Astrocyte (in vitro differentiated cells and primary cell): ENCODE results near the gene SND1. TPM values are rescaled to one million over a fixed set of nuclear protein-coding genes. Genes with fewer than 3 reads are reported as not detected.

Experiments
- DNase-seq: peaks from one replicate; pipeline ENCODE4 v3.0.0-alpha.2; 2010; ENCODE audit warnings: low read depth
- FAIRE-seq: peaks from 2 replicates; lab custom pipeline; 2011; peaks lifted over from hg19 to GRCh38; lab: Jason Lieb, UNC
- H2AFZ ChIP-seq: 2 replicates; pipeline ENCODE4 v1.6.0; 2012; ENCODE audit warnings: low read depth, low read length, inconsistent platforms
- H3K27ac ChIP-seq: 2 replicates; pipeline ENCODE4 v1.5.1; 2011; ENCODE audit warnings: low read depth, low read length, inconsistent platforms
- H3K27me3 ChIP-seq: 2 replicates; pipeline ENCODE4 v1.6.0; 2011; ENCODE audit warnings: low read length, inconsistent platforms; ENCODE audit not compliant: insufficient read depth
- H3K36me3 ChIP-seq: 2 replicates; pipeline ENCODE4 v1.5.1; 2011; ENCODE audit warnings: low read length, inconsistent platforms; ENCODE audit not compliant: insufficient read depth
- H3K4me1 ChIP-seq: 2 replicates; pipeline ENCODE4 v1.5.1; 2011; ENCODE audit warnings: low read length, inconsistent platforms; ENCODE audit not compliant: insufficient read depth
- H3K4me2 ChIP-seq: 2 replicates; pipeline ENCODE4 v1.6.0; 2012; ENCODE audit warnings: low read length, inconsistent platforms
- H3K4me3 ChIP-seq: 2 replicates; pipeline ENCODE4 v1.5.1; 2011; ENCODE audit warnings: low read depth, mild to moderate bottlenecking, low read length, inconsistent platforms; ENCODE audit not compliant: insufficient read depth
- H3K79me2 ChIP-seq: 2 replicates; pipeline ENCODE4 v1.6.0; 2012; ENCODE audit warnings: mild to moderate bottlenecking, low read length, inconsistent platforms; ENCODE audit not compliant: insufficient read depth
- H3K9ac ChIP-seq: 2 replicates; pipeline ENCODE4 v1.6.0; 2012; ENCODE audit warnings: mild to moderate bottlenecking, low read length, inconsistent platforms
- H3K9me3 ChIP-seq: 2 replicates; pipeline ENCODE4 v1.5.1; 2012; ENCODE audit warnings: low read depth, mild to moderate bottlenecking, low read length, inconsistent platforms; ENCODE audit not compliant: insufficient read depth
- H4K20me1 ChIP-seq: 2 replicates; pipeline ENCODE4 v1.6.0; 2012; ENCODE audit warnings: low read length, inconsistent platforms; ENCODE audit not compliant: insufficient read depth
- H3K27ac Mint-ChIP-seq: one replicate; pipeline ENCODE4 v1.8.0; 2021; ENCODE audit warnings: mild to moderate bottlenecking, mixed read lengths; ENCODE audit not compliant: unreplicated experiment
- H3K27me3 Mint-ChIP-seq: one replicate; pipeline ENCODE4 v1.8.0; 2021; ENCODE audit warnings: low read depth, mixed read lengths; ENCODE audit not compliant: unreplicated experiment
- H3K36me3 Mint-ChIP-seq: one replicate; pipeline ENCODE4 v1.8.0; 2021; ENCODE audit warnings: low read depth, mixed read lengths; ENCODE audit not compliant: unreplicated experiment
- H3K4me1 Mint-ChIP-seq: one replicate; pipeline ENCODE4 v1.8.0; 2021; ENCODE audit warnings: low read depth, mixed read lengths; ENCODE audit not compliant: unreplicated experiment
- H3K4me3 Mint-ChIP-seq: one replicate; pipeline ENCODE4 v1.8.0; 2021; ENCODE audit warnings: mild to moderate bottlenecking, moderate library complexity, mixed read lengths; ENCODE audit not compliant: unreplicated experiment
- H3K9me3 Mint-ChIP-seq: one replicate; pipeline ENCODE4 v1.8.0; 2021; ENCODE audit warnings: mild to moderate bottlenecking, mixed read lengths; ENCODE audit not compliant: unreplicated experiment
- EZH2 ChIP-seq: IDR thresholded peaks from 2 replicates; pipeline ENCODE4 v1.6.1; 2012; ENCODE audit warnings: mild to moderate bottlenecking, low read length, inconsistent platforms; ENCODE audit not compliant: insufficient read depth
- total RNA-seq: library from RNA; stranded (reverse); gene quantifications from 2 replicates; pipeline ENCODE4 v1.2.1, GENCODE V29; 2021
- TF ChIP-seq, protein P1 (sequence below): IDR thresholded peaks from 2 replicates; pipeline ENCODE4 v1.5.1; 2011; ENCODE audit warnings: low read depth, mild to moderate bottlenecking, inconsistent platforms, low read length, moderate library complexity; ENCODE audit not compliant: insufficient read depth

Gene SND1
- total RNA-seq, 1 donor from 2014 or later, result 267 TPM

DNA sequence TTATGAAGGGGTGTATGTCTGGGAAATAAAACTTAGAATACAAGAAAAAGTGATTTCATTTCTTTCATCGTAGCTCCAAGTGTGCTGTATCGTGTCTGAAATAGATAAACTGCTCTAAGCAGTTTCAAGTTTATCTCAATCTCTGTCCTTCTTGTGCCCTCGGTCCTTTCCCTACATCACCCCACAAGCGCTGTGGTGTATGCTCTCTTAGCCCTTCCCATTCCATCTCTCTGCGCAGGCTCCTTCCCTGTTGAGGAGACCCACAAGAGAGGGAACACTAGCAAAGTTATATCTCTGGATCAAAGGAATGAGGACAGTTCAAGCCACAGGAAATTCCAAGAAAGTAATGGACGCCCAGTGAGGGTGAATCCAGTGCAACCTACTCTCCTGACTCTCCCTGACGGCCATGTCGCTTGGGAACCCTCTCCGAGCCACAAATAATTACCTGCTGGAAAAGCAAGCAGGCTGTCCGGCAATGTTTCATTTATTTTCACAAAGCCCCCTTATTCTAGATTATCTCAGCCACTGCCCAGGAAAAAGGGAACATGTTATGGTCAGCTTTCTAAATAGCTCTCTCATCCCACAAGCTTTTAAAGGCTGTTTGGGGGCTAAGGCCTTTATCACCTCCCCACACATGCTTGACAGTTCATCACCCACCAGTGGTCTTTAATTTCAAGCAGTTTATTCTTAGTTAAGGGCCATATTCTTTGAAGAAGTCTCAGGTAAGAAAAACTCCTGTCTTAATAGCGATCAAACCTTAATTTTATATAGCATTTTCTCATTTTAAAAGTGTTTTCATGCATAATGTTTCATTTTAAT is 344.5 kb downstream of the SND1 start:
- no peaks in the 10 kb centered on the region for H3K9me3 ChIP-seq
- peaks cover 71% of the 10 kb centered on the region for H4K20me1 ChIP-seq
- H3K36me3 ChIP-seq, result peaks cover 9% of the 10 kb centered on the region
- DNase-seq (no peak), FAIRE-seq (no peak)
- H3K4me2 ChIP-seq, result no peak overlapping the region
- H3K4me1 ChIP-seq, result no peaks in the 10 kb centered on the region
- no peak overlapping the region for H2AFZ ChIP-seq
- no peak overlapping the region for H3K4me3 Mint-ChIP-seq
- H3K4me1 Mint-ChIP-seq, result peaks cover 27% of the 10 kb centered on the region
- H3K27ac Mint-ChIP-seq, result no peak overlapping the region
- TF ChIP-seq EZH2, result no peak
- TF ChIP-seq, protein P1, sequence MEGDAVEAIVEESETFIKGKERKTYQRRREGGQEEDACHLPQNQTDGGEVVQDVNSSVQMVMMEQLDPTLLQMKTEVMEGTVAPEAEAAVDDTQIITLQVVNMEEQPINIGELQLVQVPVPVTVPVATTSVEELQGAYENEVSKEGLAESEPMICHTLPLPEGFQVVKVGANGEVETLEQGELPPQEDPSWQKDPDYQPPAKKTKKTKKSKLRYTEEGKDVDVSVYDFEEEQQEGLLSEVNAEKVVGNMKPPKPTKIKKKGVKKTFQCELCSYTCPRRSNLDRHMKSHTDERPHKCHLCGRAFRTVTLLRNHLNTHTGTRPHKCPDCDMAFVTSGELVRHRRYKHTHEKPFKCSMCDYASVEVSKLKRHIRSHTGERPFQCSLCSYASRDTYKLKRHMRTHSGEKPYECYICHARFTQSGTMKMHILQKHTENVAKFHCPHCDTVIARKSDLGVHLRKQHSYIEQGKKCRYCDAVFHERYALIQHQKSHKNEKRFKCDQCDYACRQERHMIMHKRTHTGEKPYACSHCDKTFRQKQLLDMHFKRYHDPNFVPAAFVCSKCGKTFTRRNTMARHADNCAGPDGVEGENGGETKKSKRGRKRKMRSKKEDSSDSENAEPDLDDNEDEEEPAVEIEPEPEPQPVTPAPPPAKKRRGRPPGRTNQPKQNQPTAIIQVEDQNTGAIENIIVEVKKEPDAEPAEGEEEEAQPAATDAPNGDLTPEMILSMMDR, result no peak
- no peaks in the 10 kb centered on the region for H3K27me3 ChIP-seq
- H3K36me3 Mint-ChIP-seq, result peaks cover 29% of the 10 kb centered on the region
- no peaks in the 10 kb centered on the region for H3K79me2 ChIP-seq
- no peak overlapping the region for H3K4me3 ChIP-seq
- no peaks in the 10 kb centered on the region for H3K9me3 Mint-ChIP-seq
- H3K27me3 Mint-ChIP-seq, result no peaks in the 10 kb centered on the region
- no peak overlapping the region for H3K9ac ChIP-seq
- no peak overlapping the region for H3K27ac ChIP-seq

DNA sequence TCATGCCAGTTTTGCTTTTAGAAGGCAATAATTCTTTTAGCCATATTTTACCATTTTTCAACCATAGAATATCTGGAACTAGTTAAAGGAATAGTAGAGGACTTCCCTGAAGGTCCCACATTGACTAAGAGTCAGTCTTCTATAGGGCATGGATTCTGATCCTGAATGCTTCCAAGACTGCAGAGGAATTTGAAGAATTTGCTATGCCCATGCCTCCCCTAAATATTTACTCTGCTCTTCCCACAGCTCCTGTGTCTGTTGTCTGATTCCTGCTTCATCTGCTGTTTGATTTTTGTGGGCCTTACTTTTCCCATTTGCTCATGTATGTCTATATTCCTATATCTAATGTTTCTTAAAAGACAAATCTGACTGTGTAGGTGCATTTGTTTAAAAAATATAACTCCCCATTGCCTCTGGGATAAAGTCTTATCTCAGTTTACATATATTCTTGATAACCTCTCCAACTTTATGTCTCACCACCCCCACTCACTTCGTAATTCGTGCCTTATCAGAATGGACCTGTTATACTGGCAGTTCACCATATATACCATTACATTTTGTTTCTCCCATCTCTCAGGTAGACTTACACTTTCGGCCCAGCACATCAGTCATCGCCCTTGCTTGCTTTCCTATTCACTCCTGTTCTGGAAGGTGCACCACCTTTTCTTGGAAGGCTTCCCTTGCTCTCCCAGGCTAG is 345.4 kb downstream of the SND1 start:
- Histone ChIP-seq H3K36me3 (peaks cover 5% of the 10 kb centered on the region), H3K9me3 (no peaks in the 10 kb centered on the region), H3K4me2 (no peak overlapping the region), H3K4me1 (no peaks in the 10 kb centered on the region), H3K27ac (no peak overlapping the region), H2AFZ (no peak overlapping the region), H3K79me2 (no peaks in the 10 kb centered on the region), H3K27me3 (no peaks in the 10 kb centered on the region), H3K4me3 (no peak overlapping the region), H3K9ac (no peak overlapping the region), H4K20me1 (peaks cover 71% of the 10 kb centered on the region)
- no peak for FAIRE-seq
- Mint-ChIP-seq H3K36me3 (peaks cover 20% of the 10 kb centered on the region), H3K4me3 (no peak overlapping the region), H3K4me1 (peaks cover 27% of the 10 kb centered on the region), H3K27ac (peak overlapping the region; percentile 56), H3K9me3 (no peaks in the 10 kb centered on the region), H3K27me3 (no peaks in the 10 kb centered on the region)
- no peak for TF ChIP-seq EZH2
- TF ChIP-seq, protein P1, result no peak
- DNase-seq, result no peak
